Ureter (tissue), 1 donor: ENCODE results near the gene PEX10. TPM values are rescaled to one million over a fixed set of nuclear protein-coding genes. Genes with fewer than 3 reads are reported as not detected.

Experiments
- DNase-seq: peaks from one replicate; pipeline ENCODE4 v3.0.0-alpha.2; 2020; ENCODE audit warnings: low spot score
- total RNA-seq: library from RNA; stranded (reverse); gene quantifications from one replicate; pipeline ENCODE4 v1.2.4, GENCODE V29; 2023
- donor health status: DM: yes; HTN: yes; CAD: no.

The PEX10 gene
- total RNA-seq, 1 donor from 2014 or later = 30.7 TPM

GRCh38 chr1:2425892-2426291 is 13.5 kb upstream of the PEX10 start:
- DNase-seq = no peak

- no peak for DNase-seq
These were observed 10.2 kb upstream of the PEX10 start for GRCh38 chr1:2422523-2422922.

GRCh38 chr1:2419416-2419815 is 7.1 kb upstream of the PEX10 start:
- no peak for DNase-seq

GRCh38 chr1:2418791-2419320 is 6.5 kb upstream of the PEX10 start:
- DNase-seq = no peak

- no peak for DNase-seq
These were observed 5.5 kb upstream of the PEX10 start for GRCh38 chr1:2417833-2418225.

GRCh38 chr1:2417083-2417832 is 4.9 kb upstream of the PEX10 start:
- no peak for DNase-seq

GRCh38 chr1:2416403-2416802 is 4.0 kb upstream of the PEX10 start:
- DNase-seq = peak; percentile 83

GRCh38 chr1:2415801-2416208 is 3.4 kb upstream of the PEX10 start:
- DNase-seq = peak; percentile 81

- no peak for DNase-seq
These were observed 3.0 kb upstream of the PEX10 start for GRCh38 chr1:2415337-2415736.

GRCh38 chr1:2414297-2414958 is 2.1 kb upstream of the PEX10 start:
- peak; percentile 86 for DNase-seq

GRCh38 chr1:2413495-2414296 is 1.3 kb upstream of the PEX10 start:
- no peak for DNase-seq

GRCh38 chr1:2412773-2413494 is 570 bp upstream of the PEX10 start:
- DNase-seq = no peak

- no peak for DNase-seq
These were observed 466 bp downstream of the PEX10 start for GRCh38 chr1:2411801-2412394.

GRCh38 chr1:2409745-2410144 is 2.6 kb downstream of the PEX10 start:
- no peak for DNase-seq

GRCh38 chr1:2408859-2409276 is 3.5 kb downstream of the PEX10 start:
- DNase-seq = no peak

- no peak for DNase-seq
These were observed 3.9 kb downstream of the PEX10 start for GRCh38 chr1:2408456-2408855.

GRCh38 chr1:2407991-2408275 is 4.4 kb downstream of the PEX10 start:
- no peak for DNase-seq

- no peak for DNase-seq
These were observed 5.0 kb downstream of the PEX10 start for GRCh38 chr1:2407166-2407990.

GRCh38 chr1:2406451-2407041 is 5.8 kb downstream of the PEX10 start:
- DNase-seq = no peak

GRCh38 chr1:2405588-2406295 is 6.6 kb downstream of the PEX10 start:
- DNase-seq = no peak
